K562 (cell line): ENCODE measurements around the gene DOCK6. TPM values are rescaled to one million over a fixed set of nuclear protein-coding genes. Genes with fewer than 3 reads are reported as not detected.
A peak's percentile ranks its signal among the peaks of the same experiment; 100 is the strongest.

ENCODE experiments used
- ATAC-seq: fragments of 200-7000 bp; cut with Tn5 transposase; 3 replicates; pipeline ENCODE4 v1.9.1; 2020; ENCODE audit warnings: moderate library complexity
- BruUV-seq: library from RNA; stranded (reverse); fragments of 400-500 nt; replicated peaks from 2 replicates; lab custom pipeline; 2021; lab: Mats Ljungman, UMichigan
- CTCF ChIA-PET: fragments of 300-600 bp; formaldehyde crosslinking; extraction: SDS; loops from one replicate; lab custom pipeline; 2021; ENCODE audit warnings: low intra/inter-chr PET ratio; lab: Yijun Ruan, JAX
- POLR2A ChIA-PET: fragments of 300-600, 350-650 bp; sonication (Branson Sonifier 250); formaldehyde crosslinking; extraction: SDS; loops from one replicate; lab custom pipeline; 2021; ENCODE audit warnings: antibody characterized with exemption, inconsistent platforms; lab: Yijun Ruan, JAX
- DNase-seq, 4 experiments: peaks; one replicate each; pipeline versions ENCODE4 v3.0.0 to v3.0.0-alpha.2; 2011 to 2018; ENCODE audit warnings: low spot score in 3 of 4, mixed read lengths in 3 of 4; ENCODE audit errors: extremely low read depth in 1 of 4
- FAIRE-seq: peaks from 2 replicates; lab custom pipeline; 2011; peaks lifted over from hg19 to GRCh38; lab: Jason Lieb, UNC
- H2AFZ ChIP-seq: 2 replicates; pipeline ENCODE4 v1.6.0; 2011; ENCODE audit warnings: low read depth, low read length, control low read depth, inconsistent platforms
- H3K27ac ChIP-seq: fragments of 200-600 bp; 3 replicates; pipeline ENCODE4 v1.8.0; 2011; ENCODE audit warnings: low read depth, mild to moderate bottlenecking, control low read depth, inconsistent platforms, low read length, moderate library complexity, mixed read lengths; ENCODE audit errors: extremely low read depth
- H3K27me3 ChIP-seq, 2 experiments: fragments of 300-600 bp in 1 of 2; 2 replicates in 1 of 2; 3 replicates in 1 of 2; pipeline versions ENCODE4 v1.6.0 to v1.8.0; 2011; ENCODE audit warnings: inconsistent platforms in 2 of 2, low read length in 2 of 2, mild to moderate bottlenecking in 1 of 2, mixed read lengths in 1 of 2, moderate library complexity in 1 of 2; ENCODE audit not compliant: control insufficient read depth in 2 of 2, insufficient read depth in 2 of 2
- H3K36me3 ChIP-seq: fragments of 300-600 bp; 3 replicates; pipeline ENCODE4 v1.8.0; 2011; ENCODE audit warnings: mild to moderate bottlenecking, low read length, inconsistent platforms; ENCODE audit not compliant: control insufficient read depth, insufficient read depth
- H3K4me1 ChIP-seq, 2 experiments: fragments of 200-600 bp in 1 of 2; replicated peaks in 1 of 2; 2 replicates in 1 of 2; 3 replicates in 1 of 2; pipeline versions ENCODE4 v1.5.1 to v1.8.0; 2011; ENCODE audit warnings: inconsistent platforms in 2 of 2, low read length in 2 of 2, mild to moderate bottlenecking in 1 of 2, mixed read lengths in 1 of 2, moderate library complexity in 1 of 2; ENCODE audit not compliant: control insufficient read depth in 2 of 2, insufficient read depth in 2 of 2
- H3K4me2 ChIP-seq: 2 replicates; pipeline ENCODE4 v1.6.1; 2011; ENCODE audit warnings: low read length, control low read depth, inconsistent platforms, mixed read lengths; ENCODE audit not compliant: insufficient read depth
- H3K4me3 ChIP-seq: fragments of 200-600 bp; sonication (generic), shearing (Covaris generic); 2 replicates; pipeline ENCODE4 v1.5.1; 2016; ENCODE audit warnings: control low read depth, inconsistent platforms
- H3K79me2 ChIP-seq: fragments of 200-600 bp; 3 replicates; pipeline ENCODE4 v1.8.0; 2011; ENCODE audit warnings: low read length, inconsistent platforms; ENCODE audit not compliant: control insufficient read depth, insufficient read depth
- H3K9ac ChIP-seq, 2 experiments: 2 replicates each; pipeline versions ENCODE4 v1.6.0 to v1.6.1; 2011; ENCODE audit warnings: low read depth in 2 of 2, low read length in 2 of 2, control low read depth in 1 of 2, inconsistent platforms in 1 of 2, mild to moderate bottlenecking in 1 of 2, mixed read lengths in 1 of 2; ENCODE audit not compliant: insufficient read depth in 1 of 2
- H3K9me1 ChIP-seq: one replicate; pipeline ENCODE4 v1.6.0; 2011; ENCODE audit warnings: inconsistent platforms, mild to moderate bottlenecking, low read length, moderate library complexity; ENCODE audit not compliant: control insufficient read depth, insufficient read depth
- H3K9me3 ChIP-seq: replicated peaks from 2 replicates; pipeline ENCODE4 v1.5.1; 2011; ENCODE audit warnings: low read depth, low read length, inconsistent platforms; ENCODE audit not compliant: control insufficient read depth, insufficient read depth
- H4K20me1 ChIP-seq: replicated peaks from 2 replicates; pipeline ENCODE4 v1.6.1; 2011; ENCODE audit warnings: low read length, inconsistent platforms, mixed read lengths; ENCODE audit not compliant: control insufficient read depth, insufficient read depth
- CBFA2T2 ChIP-seq: fragments of 450-650 bp; conservative IDR thresholded peaks from 2 replicates; pipeline ENCODE4 v1.6.1; 2017; ENCODE audit warnings: mild to moderate bottlenecking
- CTCF ChIP-seq, 3 experiments: IDR thresholded peaks in 2 of 3; conservative IDR thresholded peaks in 1 of 3; 2 replicates each; pipeline ENCODE4 v1.5.1; 2011 to 2012; ENCODE audit warnings: low read length in 3 of 3, mild to moderate bottlenecking in 3 of 3, control low read depth in 2 of 3, improper control_type of control experiment in 1 of 3, inconsistent platforms in 1 of 3, low read depth in 1 of 3, mixed read lengths in 1 of 3, moderate library complexity in 1 of 3; ENCODE audit not compliant: insufficient read depth in 2 of 3
- EWSR1 ChIP-seq: fragments of 450-650 bp; IDR thresholded peaks from 2 replicates; pipeline ENCODE4 v1.6.1; 2018; ENCODE audit warnings: borderline replicate concordance, mild to moderate bottlenecking, low read depth, moderate library complexity; ENCODE audit not compliant: partially characterized antibody
- HES1 ChIP-seq: fragments of 450-650 bp; IDR thresholded peaks from 2 replicates; pipeline ENCODE4 v1.6.1; 2016; ENCODE audit warnings: low read depth, mild to moderate bottlenecking, moderate library complexity
- HINFP ChIP-seq: fragments of 450-650 bp; conservative IDR thresholded peaks from 2 replicates; pipeline ENCODE4 v1.6.1; 2016; ENCODE audit warnings: missing genetic modification characterization, low read depth, mild to moderate bottlenecking, control low read depth, missing compliant biosample characterization
- HMG20B ChIP-seq: fragments of 250-450 bp; sonication (Bioruptor Pico); IDR thresholded peaks from 2 replicates; pipeline ENCODE4 v1.5.0; 2021; ENCODE audit warnings: mild to moderate bottlenecking
- NEUROD1 ChIP-seq: fragments of 150-350 bp; IDR thresholded peaks from 2 replicates; pipeline ENCODE4 v1.6.1; 2014; ENCODE audit warnings: borderline replicate concordance, low read length, low read depth; ENCODE audit not compliant: partially characterized antibody
- POLR2H ChIP-seq: IDR thresholded peaks from 2 replicates; pipeline ENCODE4 v1.6.1; 2016; ENCODE audit warnings: missing genetic modification characterization, low read depth, mild to moderate bottlenecking, control low read depth, missing compliant biosample characterization, moderate library complexity
- RCOR1 ChIP-seq, 2 experiments: IDR thresholded peaks; 2 replicates each; pipeline ENCODE4 v1.6.1; 2012; ENCODE audit warnings: low read depth in 2 of 2, low read length in 2 of 2, borderline replicate concordance in 1 of 2, improper control_type of control experiment in 1 of 2
- STAT5B ChIP-seq: fragments of 250-450 bp; sonication (Bioruptor Pico); IDR thresholded peaks from 2 replicates; pipeline ENCODE4 v1.8.0; 2021; ENCODE audit warnings: mild to moderate bottlenecking, inconsistent platforms
- U2AF1 ChIP-seq: fragments of 200-400 bp; formaldehyde crosslinking; optimal IDR thresholded peaks from 2 replicates; pipeline ENCODE3; 2017; ENCODE audit warnings: mild to moderate bottlenecking, low read depth, low read length, moderate library complexity
- ZBED1 ChIP-seq: IDR thresholded peaks from 2 replicates; pipeline ENCODE4 v1.6.1; 2014
- ZNF212 ChIP-seq: fragments of 450-650 bp; formaldehyde crosslinking; IDR thresholded peaks from 2 replicates; pipeline ENCODE4 v1.4.0; 2020; ENCODE audit warnings: mild to moderate bottlenecking
- ZNF695 ChIP-seq: fragments of 450-650 bp; formaldehyde crosslinking; IDR thresholded peaks from 2 replicates; pipeline ENCODE4 v1.4.0; 2020; ENCODE audit warnings: mild to moderate bottlenecking, moderate library complexity
- ZNF717 ChIP-seq: fragments of 250-450 bp; sonication (Bioruptor Pico); IDR thresholded peaks from 2 replicates; pipeline ENCODE4 v1.5.0; 2021
- WGBS: fragments of 100-300 bp; shearing (Covaris generic); methylation state at CpG from one replicate; pipeline ENCODE4 v1.1.6; 2016; ENCODE audit warnings: low coverage, mixed read lengths; ENCODE audit not compliant: insufficient coverage; ENCODE audit errors: missing lambda C conversion rate; 5-methylcytosine and 5-hydroxymethylcytosine counted together
- in situ Hi-C: fragments of 300-500 bp; cut with MboI; formaldehyde crosslinking; loops from 4 replicates; pipeline ENCODE4 v1.15.0; 2018; ENCODE audit warnings: inconsistent platforms, mixed read lengths
- intact Hi-C: fragments of 100-400 bp; cut with micrococcal nuclease; formaldehyde crosslinking; loops from 2 replicates; pipeline ENCODE4 v1.14.2; 2022
- polyA plus RNA-seq, 8 experiments: library from polyadenylated mRNA; depleted of rRNA in 4 of 8; stranded (reverse) in 5 of 8; unstranded in 3 of 8; fragments of >200 nt; fragmentation: Nextera tagmentation in 2 of 8; fragmentation: Illumina TruSeq in 1 of 8; extraction: Ambion mirVana in 2 of 8; extraction: Trizol in 1 of 8; gene quantifications; 2 replicates each; pipeline versions ENCODE4 v1.2.1 to v1.2.3, GENCODE V29; 2011 to 2014; ENCODE audit warnings: inconsistent platforms in 1 of 8, missing spikeins in 1 of 8
- total RNA-seq, 7 experiments: library from RNA; depleted of rRNA in 6 of 7; stranded (reverse); fragments of >200 nt in 6 of 7; fragmentation: Illumina TruSeq in 2 of 7; extraction: Trizol in 2 of 7; gene quantifications; 2 replicates each; pipeline versions ENCODE4 v1.2.1 to v1.2.3, GENCODE V29; 2011 to 2021; ENCODE audit warnings: low replicate concordance in 1 of 7

Gene DOCK6
- total and polyA plus RNA-seq, 9 of the 15 experiments (the other 6 are each of a cell fraction or from before 2014, with no cell fraction given): 0.35 to 19.3 (median 3.8) TPM

GRCh38 chr19:11293433-11294389, 31.4 kb upstream of the DOCK6 start:
- in situ Hi-C loops: no loop called here
- H3K9ac ChIP-seq: peak overlapping the region; percentile 24 to 77; a peak in 3 of 4 replicates
- H3K27ac ChIP-seq: no peak overlapping the region
- TF ChIP-seq ZBED1 (no peak), RCOR1 (IDR thresholded peaks at IDR 0.05; ENCODE audit: borderline replicate concordance in 1 of 2, low read depth in 2 of 2, low read length in 2 of 2) (no peak), POLR2H (tag) (no peak), HMG20B (CRISPR knock-in tag) (no peak), CTCF (IDR thresholded peaks at IDR 0.05 in 2 of 3, conservative IDR thresholded peaks at IDR 0.05 in 1 of 3; ENCODE audit: insufficient read depth in 2 of 3, low read depth in 1 of 3, low read length in 3 of 3) (peak; percentile 90 to 94 (median 93)), CBFA2T2 (no peak), ZNF717 (CRISPR knock-in tag) (no peak), ZNF212 (CRISPR knock-in tag) (no peak), EWSR1 (no peak), U2AF1 (no peak), NEUROD1 (peak; percentile 62), STAT5B (CRISPR knock-in tag) (no peak), ZNF695 (no peak), HINFP (peak; percentile 66; the same call in 1 of the 2 replicates), HES1 (no peak)

More at GRCh38 chr19:11293433-11294389, 31.4 kb upstream of the DOCK6 start:
- WGBS: 2% methylated on average over 38 of the region's 41 CpGs
- ChIA-PET CTCF (interaction anchor here (0.6 to 2.2 kb wide), 6 partner anchors 147 to 1205 kb away, joined by 3 to 24 read pairs (median 12); no protein-coding TSS in a partner anchor), POLR2A (interaction anchor here (0.5 to 0.6 kb wide), 3 partner anchors 101 to 191 kb away, joined by 3 read pairs; partner anchors contain the start of gene PRKCSH)
- Histone ChIP-seq H3K79me2 (no peaks in the 10 kb centered on the region), H3K27me3 (peaks cover 10 to 29% of the 10 kb centered on the region in 2 experiments; a peak in 4 of 5 replicates), H3K9me1 (no peaks in the 10 kb centered on the region), H3K4me3 (0 out of 2 replicates have a peak overlapping the region, but pooled peaks have one; percentile 6), H3K4me2 (peak overlapping the region; percentile 70), H3K9me3 (no peaks in the 10 kb centered on the region), H2AFZ (peak overlapping the region; percentile 80), H3K36me3 (no peaks in the 10 kb centered on the region), H3K4me1 (peaks cover 0 to 14% of the 10 kb centered on the region in 2 experiments; a peak in 3 of 5 replicates), H4K20me1 (0 out of 2 replicates have a peak, but pooled peaks cover 2% of the 10 kb centered on the region)
- DNase-seq (peak; percentile 90 to 96 (median 92)), ATAC-seq (peak; percentile 99), FAIRE-seq (peak; percentile 46)
- no TSS peak for BruUV-seq
- intact Hi-C loops: loop anchor here (2.0 to 10.0 kb wide), 3 partner anchors 89 to 191 kb away; partner anchors contain the start of genes ELAVL3 and EPOR
